Measurements from ENCODE around the gene SH3RF3.
"Not testable (repeated sequence)": the region's sequence is repeated elsewhere in the genome, so short reads cannot be mapped to it uniquely, and the experiment has no call there.

The SH3RF3 gene

DNA sequence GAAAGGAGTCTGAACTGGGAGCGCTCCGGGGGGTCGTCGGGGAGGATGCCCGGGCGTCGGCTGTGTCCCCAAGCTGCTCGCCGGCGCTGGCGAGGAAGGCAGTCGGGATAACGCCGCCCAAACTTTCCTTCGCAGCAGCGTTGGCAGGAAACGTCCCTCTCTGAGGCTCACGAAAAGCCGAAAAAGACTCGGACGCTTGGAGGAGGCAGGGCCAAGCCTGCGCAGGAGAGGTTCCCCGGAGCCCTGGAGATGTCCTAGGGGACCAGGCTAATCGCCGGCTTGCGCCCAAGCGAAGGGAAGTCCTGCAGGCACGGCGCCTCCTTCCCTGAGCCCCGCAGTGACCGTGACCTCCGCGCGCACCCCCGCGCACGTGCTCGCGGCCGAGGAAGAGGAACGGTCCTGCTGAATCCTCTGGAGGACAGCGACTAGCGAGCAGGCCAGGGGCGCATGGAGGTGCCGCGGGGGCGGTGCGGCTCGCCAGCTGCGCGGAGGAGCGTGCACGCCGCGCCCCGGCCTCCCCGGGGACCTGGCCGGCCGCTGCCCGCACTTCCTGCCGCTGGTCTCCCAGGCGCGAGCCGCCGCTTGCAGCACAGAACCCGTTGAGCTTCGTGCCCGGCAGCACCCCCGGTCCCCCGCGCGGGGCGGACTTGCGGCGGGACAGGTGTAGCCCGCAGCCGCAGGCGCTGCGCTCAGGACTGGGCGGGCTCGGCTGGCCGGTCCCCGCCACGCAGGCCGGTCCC is at the start of gene SH3RF3:
TSS of gene SH3RF3 (plus strand) at position 590 of the 740 bp plus-strand sequence.
- no peak for DNase-seq

GRCh38 chr2:109079590-109079989 is 49.4 kb upstream of the SH3RF3 start:
- no peak for DNase-seq

DNA sequence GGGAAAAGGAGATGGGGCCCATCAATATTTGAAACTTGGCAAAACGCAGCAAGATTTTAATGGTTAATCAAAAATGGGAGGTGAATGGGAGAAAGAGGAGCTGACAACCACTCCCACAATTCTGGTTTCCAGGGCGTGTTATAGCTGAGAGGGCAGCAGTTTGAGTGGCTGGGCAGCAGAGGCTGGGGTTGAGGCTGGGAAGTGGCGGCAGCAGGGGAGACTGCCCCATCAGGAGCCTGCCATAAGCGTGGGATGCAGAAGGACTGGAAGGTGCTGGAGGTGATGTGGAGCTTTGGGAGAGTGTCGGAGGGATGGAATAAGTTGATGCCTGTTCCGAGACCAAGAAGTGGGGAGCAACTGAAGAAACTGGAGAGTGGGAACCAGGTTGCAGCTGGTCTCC is 48.9 kb upstream of the SH3RF3 start:
- DNase-seq = no peak

- DNase-seq = no peak
These were observed 48.2 kb upstream of the SH3RF3 start for GRCh38 chr2:109080757-109081156.

DNA sequence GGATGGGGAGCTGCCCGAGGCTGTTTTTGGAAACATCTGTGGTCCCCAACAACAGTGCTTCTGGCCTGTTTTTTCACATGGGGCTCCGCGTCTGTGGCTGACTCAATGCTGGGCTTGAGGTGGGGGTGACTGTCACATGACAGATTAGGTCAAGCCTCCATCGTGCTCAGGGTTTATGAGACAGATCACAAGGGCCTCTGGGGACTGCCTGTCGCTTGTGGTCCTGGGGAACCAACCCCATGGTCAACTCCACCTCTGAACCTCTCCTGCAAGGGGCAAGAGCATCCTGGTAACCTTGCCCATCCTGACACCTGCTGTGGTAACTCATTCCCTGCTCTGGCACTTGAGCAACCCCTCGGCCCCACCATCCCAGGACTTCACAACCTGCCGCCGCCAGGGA is 47.6 kb upstream of the SH3RF3 start:
- DNase-seq = no peak

DNA sequence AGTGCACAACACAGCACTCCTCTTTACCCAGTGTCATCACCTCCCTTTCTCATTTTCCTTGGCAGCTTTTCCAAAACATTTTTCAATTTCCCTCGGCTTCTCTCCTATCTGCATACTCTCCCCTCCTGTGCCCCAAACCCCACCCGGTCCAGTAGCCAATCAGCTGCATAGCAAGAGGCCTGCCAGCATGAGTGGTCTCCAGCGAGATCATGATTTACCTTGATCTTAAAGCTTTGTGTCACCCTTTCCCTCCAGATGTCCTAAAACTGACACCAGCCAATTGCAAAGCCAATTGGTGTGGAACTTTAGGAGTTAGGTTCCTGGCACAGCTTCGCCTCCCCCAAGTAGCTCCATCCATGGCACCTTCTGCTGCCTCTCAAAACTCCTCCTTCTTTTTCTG is 45.2 kb upstream of the SH3RF3 start:
- DNase-seq = no peak

DNA sequence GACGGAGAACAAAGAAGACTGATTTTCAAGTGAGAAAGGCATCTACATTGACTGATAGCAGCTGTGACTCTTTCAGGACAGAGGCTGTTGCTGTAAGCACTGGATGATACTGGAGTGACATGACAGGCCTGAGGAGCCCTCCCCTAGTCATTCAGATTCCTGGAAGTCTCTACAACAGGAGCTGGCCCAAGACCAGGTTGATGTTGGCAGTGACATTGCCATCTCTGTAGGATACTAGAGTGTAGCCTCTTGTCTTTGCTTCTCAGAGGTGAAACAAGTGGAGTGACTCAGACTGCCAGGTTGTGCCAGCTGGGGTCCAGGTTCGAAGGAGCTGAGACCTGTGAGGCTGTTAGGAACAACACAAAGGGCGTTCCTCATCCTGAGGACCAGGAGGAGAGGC is 44.7 kb upstream of the SH3RF3 start:
- no peak for DNase-seq

DNA sequence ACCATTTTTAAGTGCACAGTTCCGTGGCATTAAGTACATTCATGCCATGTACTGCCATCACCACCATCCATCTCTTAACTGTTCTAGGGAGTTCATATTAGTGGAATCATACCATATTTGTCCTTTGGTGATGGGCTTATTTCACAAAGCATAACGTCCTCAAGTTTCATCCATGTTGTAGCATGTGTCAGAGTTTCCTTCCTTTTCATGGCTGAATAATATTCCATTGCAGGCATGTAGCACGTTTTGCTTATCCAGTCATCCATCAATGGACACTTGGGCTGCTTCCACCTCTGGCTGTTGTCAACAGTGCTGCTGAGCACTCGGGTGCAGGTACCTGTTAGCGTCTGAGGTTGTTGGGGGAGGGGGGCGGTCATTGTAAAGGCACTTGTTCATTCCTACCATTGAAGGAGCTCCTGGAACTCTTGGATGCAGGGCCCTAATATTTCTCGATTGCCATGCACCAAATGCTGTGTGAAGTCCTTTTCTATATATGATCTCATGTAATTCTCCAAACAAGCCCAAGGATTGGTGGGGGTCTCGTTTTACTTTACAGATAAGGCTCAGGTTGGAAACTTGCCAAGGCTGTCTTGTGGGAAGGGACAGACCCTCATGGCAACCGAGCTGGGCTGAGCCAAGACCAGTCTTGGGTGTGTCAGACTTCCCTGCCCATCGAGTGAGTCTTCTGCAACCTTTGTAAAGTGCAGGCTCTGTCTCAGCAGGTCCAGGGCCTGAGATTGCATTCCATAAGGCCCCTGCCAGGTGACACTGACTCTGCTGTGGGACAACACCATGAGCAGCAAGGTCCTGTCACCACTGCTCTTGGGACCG is 42.9 kb upstream of the SH3RF3 start:
- no peak for DNase-seq

- no peak for DNase-seq
These were observed 42.3 kb upstream of the SH3RF3 start for GRCh38 chr2:109086743-109087020.

- DNase-seq = no peak
These were observed 41.8 kb upstream of the SH3RF3 start for GRCh38 chr2:109087055-109087663.

- no peak for DNase-seq
These were observed 39.3 kb upstream of the SH3RF3 start for GRCh38 chr2:109089602-109090300.

DNA sequence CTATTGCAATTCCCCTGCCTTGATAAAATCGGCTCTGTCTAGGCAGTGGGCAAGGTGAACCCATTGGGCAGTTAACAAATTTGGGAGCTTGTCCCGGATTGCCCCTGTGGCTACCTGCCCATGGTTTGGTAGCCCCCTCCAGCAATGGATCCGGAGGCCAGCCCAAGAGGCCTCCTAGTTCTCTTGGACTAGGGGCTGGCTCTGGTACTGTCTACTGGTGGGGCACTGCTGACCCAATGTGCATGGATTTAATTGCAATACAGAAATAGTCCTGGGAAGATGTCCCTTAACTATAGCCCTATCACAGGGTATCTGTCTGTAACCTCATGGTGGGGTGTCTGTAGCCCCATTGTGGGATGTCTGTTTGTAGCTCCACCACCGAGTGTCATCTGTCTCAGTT is 37.5 kb upstream of the SH3RF3 start:
- DNase-seq = no peak

- no peak for DNase-seq
These were observed 34.9 kb upstream of the SH3RF3 start for GRCh38 chr2:109094144-109094543.

GRCh38 chr2:109098251-109098920 is 30.6 kb upstream of the SH3RF3 start:
- no peak for DNase-seq

GRCh38 chr2:109098921-109099273 is 30.1 kb upstream of the SH3RF3 start:
- DNase-seq = no peak

GRCh38 chr2:109102588-109103233 is 26.3 kb upstream of the SH3RF3 start:
- no peak for DNase-seq

DNA sequence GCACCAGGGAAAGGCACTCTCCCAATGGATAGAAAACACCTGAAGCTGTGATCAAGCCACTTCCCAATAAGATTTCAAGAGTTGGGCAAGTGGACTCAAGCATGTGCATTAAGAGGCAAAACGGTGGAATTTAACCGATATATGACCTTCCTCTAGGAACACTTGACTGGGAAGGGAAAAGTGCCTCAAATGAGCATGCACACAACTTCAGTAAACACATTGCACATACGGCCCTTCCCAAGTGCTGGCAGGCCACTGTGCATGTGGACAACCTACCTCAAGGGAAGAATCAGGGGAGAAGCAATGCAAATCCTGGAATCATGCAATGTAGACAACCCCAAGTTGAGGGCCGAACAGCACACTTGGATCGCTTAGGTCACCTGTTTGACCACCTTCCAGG is 23.9 kb upstream of the SH3RF3 start:
- DNase-seq = no peak

DNA sequence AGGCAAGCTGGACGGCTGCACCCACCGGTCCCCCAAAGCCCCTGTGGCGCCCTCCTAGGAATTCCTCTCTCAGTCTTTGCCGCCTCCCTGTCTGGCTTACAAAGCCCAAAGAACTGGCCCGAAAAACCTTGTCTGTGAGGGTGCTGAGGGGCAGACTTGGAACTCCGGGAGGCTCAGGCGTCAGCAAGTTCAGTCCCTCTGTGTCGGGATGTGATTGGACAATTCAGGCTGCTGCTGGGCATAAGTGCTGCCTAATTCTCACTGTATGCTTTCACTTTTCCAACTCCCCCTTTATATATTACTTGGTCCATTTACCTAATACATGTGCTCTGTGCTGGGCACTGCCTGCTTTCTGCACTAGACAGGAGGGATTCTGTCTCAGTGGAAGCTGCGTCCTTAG is 20.3 kb upstream of the SH3RF3 start:
- DNase-seq = no peak

DNA sequence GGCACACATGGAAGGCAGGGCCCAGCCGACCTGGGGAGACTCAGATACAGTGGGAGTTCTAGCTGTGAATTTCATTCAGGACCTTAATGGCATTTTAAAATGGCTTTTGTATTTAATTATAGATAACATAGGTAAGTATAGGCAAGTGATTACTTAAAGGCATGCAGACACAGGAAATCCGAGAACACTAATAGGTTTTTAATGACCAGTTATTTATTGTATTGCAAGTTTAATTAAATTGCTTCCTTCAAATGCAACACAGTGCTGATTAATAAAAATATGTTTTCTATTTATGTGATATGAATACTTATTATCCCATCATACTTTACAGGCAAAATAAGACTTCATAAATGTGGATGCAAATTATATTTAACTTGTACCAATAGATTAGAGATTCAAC is 19.7 kb upstream of the SH3RF3 start:
- DNase-seq = no peak

DNA sequence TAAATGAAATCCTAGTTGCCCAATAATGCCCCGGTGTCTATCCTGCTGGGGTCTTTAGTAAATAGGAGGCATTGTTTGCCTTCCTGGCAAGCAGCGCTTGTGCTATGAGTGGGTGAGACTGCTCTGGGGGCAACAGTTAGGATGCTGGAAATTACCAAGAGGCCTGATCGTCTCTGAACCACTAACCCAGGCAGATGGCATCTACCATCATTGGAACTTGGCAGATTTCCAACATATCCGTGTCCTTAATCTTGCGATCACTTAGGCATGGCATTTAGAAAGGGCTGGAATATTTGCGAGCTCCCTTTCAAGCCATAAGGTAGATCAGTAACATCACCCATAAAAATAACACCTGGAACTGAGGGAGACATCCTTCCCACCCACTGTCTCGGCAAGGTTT is 18.8 kb upstream of the SH3RF3 start:
- DNase-seq = no peak

DNA sequence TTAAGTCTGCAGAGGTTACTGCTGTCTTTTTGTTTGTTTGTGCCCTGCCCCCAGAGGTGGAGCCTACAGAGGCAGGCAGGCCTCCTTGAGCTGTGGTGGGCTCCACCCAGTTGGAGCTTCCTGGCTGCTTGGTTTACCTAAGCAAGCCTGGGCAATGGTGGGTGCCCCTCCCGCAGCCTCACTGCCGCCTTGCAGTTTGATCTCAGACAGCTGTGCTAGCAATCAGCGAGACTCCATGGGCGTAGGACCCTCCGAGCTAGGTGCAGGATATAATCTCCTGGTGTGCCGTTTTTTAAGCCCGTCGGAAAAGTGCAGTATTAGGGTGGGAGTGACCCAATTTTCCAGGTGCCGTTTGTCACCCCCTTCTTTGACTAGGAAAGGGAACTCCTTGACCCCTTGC is 11.8 kb upstream of the SH3RF3 start:
- not testable (repeated sequence) for DNase-seq

- DNase-seq = no peak
These were observed 11.2 kb upstream of the SH3RF3 start for GRCh38 chr2:109117780-109118179.

DNA sequence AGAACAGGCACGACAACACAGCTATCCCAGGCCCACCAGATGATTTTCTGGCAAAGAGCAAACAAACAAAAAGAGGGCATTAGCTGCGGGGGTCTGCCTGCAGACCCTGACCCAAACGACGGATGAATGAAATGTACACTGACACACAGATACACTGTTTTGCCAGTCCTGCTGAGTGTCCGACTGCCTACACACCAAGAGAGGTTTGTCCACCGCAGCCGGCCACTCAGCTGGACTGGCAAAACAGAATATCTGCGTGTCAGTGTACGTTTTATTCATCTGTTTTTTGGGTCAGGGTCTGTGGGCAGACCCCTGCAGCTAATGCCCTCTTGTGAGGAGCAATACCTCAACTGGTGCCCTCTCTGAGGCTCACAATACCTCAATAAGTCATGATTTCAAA is 10.7 kb upstream of the SH3RF3 start:
- no peak for DNase-seq

Measured in stimulated activated naive CD4-positive, alpha-beta T cell treated with Interleukin-2 at 50 U/mL for 16 hours (primary cell).